Liver (tissue), 9 donors: ENCODE data around the gene PSMG2. TPM values are rescaled to one million over a fixed set of nuclear protein-coding genes. Genes with fewer than 3 reads are reported as not detected.

Experiments used
- DNase-seq: peaks from one replicate; pipeline ENCODE4 v3.0.0-alpha.2; 2017; ENCODE audit warnings: low spot score
- H3K27ac ChIP-seq, 2 donors: one replicate each; pipeline ENCODE4 v1.7.0; 2013; ENCODE audit warnings: inconsistent platforms in 2 of 2, low read length in 2 of 2, control low read depth in 1 of 2, low read depth in 1 of 2, mild to moderate bottlenecking in 1 of 2
- H3K27me3 ChIP-seq, 4 donors: one replicate each; pipeline versions ENCODE4 v1.6.1 to v1.7.0; 2013; ENCODE audit warnings: low read length in 3 of 4, inconsistent platforms in 1 of 4, mild to moderate bottlenecking in 1 of 4, moderate library complexity in 1 of 4; ENCODE audit not compliant: control insufficient read depth in 4 of 4, insufficient read depth in 4 of 4
- H3K36me3 ChIP-seq, 4 donors: one replicate each; pipeline versions ENCODE4 v1.6.1 to v1.7.0; 2013; ENCODE audit warnings: low read length in 3 of 4, mild to moderate bottlenecking in 3 of 4, low read depth in 1 of 4, moderate library complexity in 1 of 4; ENCODE audit not compliant: control insufficient read depth in 4 of 4, insufficient read depth in 3 of 4
- H3K4me1 ChIP-seq, 4 donors: one replicate each; pipeline versions ENCODE4 v1.6.1 to v1.7.0; 2013; ENCODE audit warnings: low read length in 3 of 4, mild to moderate bottlenecking in 3 of 4, moderate library complexity in 1 of 4; ENCODE audit not compliant: control insufficient read depth in 4 of 4, insufficient read depth in 4 of 4
- H3K4me3 ChIP-seq, 3 donors: one replicate each; pipeline versions ENCODE4 v1.6.1 to v1.7.0; 2013; ENCODE audit warnings: low read length in 3 of 3, control low read depth in 1 of 3, low read depth in 1 of 3, mild to moderate bottlenecking in 1 of 3
- H3K9ac ChIP-seq, 2 donors: one replicate each; pipeline ENCODE4 v1.7.0; 2013; ENCODE audit warnings: low read length in 2 of 2, mild to moderate bottlenecking in 2 of 2, moderate library complexity in 2 of 2, control low read depth in 1 of 2, low read depth in 1 of 2
- H3K9me3 ChIP-seq, 4 donors: one replicate each; pipeline versions ENCODE4 v1.6.1 to v1.7.0; 2013; ENCODE audit warnings: low read length in 3 of 4; ENCODE audit not compliant: control insufficient read depth in 4 of 4
- FOXA1 ChIP-seq: IDR thresholded peaks from 2 replicates; pipeline ENCODE4 v1.6.1; 2016; ENCODE audit warnings: antibody characterized with exemption
- FOXA2 ChIP-seq: IDR thresholded peaks from 2 replicates; pipeline ENCODE4 v1.6.1; 2016; ENCODE audit warnings: antibody characterized with exemption
- HNF4A ChIP-seq, 2 donors: conservative IDR thresholded peaks; 2 replicates each; pipeline ENCODE4 v1.6.1; 2016; ENCODE audit warnings: antibody characterized with exemption in 2 of 2, mild to moderate bottlenecking in 2 of 2
- HNF4G ChIP-seq: IDR thresholded peaks from 2 replicates; pipeline ENCODE4 v1.6.1; 2016; ENCODE audit warnings: antibody characterized with exemption
- JUND ChIP-seq, 2 donors: IDR thresholded peaks; 2 replicates each; pipeline ENCODE4 v1.6.1; 2016; ENCODE audit warnings: antibody characterized with exemption in 2 of 2
- NR2F2 ChIP-seq: IDR thresholded peaks from 2 replicates; pipeline ENCODE4 v1.6.1; 2016; ENCODE audit warnings: antibody characterized with exemption
- RAD21 ChIP-seq, 2 donors: IDR thresholded peaks; 2 replicates each; pipeline ENCODE4 v1.6.1; 2016; ENCODE audit warnings: antibody characterized with exemption in 2 of 2, mild to moderate bottlenecking in 2 of 2
- SP1 ChIP-seq: IDR thresholded peaks from 2 replicates; pipeline ENCODE4 v1.6.1; 2018; ENCODE audit warnings: antibody characterized with exemption, mild to moderate bottlenecking
- TAF1 ChIP-seq: conservative IDR thresholded peaks from 2 replicates; pipeline ENCODE4 v1.6.1; 2016; ENCODE audit warnings: antibody characterized with exemption, mild to moderate bottlenecking
- WGBS: extraction: QIAGEN DNeasy Blood & Tissue Kit; methylation state at CpG from one replicate; pipeline ENCODE4 v1.1.7; 2013; 5-methylcytosine and 5-hydroxymethylcytosine counted together
- polyA plus RNA-seq, 2 donors: library from polyadenylated mRNA; stranded (reverse) in 1 of 2; unstranded in 1 of 2; fragments of 200-250 nt in 1 of 2; fragments of >200 nt in 1 of 2; fragmentation: Nextera tagmentation in 1 of 2; extraction: Ambion mirVana in 1 of 2; gene quantifications; one replicate each; pipeline versions ENCODE4 v1.2.1 to v1.2.3, GENCODE V29; 2013 to 2015
- total RNA-seq, 2 donors: library from RNA; depleted of rRNA; stranded (reverse); fragments of >200 nt; gene quantifications; one replicate each; pipeline ENCODE4 v1.2.3, GENCODE V29; 2014
- TF ChIP-seq, protein P1 (sequence below): IDR thresholded peaks from 2 replicates; pipeline ENCODE4 v1.6.1; 2016; ENCODE audit warnings: antibody characterized with exemption
- TF ChIP-seq, protein P2 (sequence below): IDR thresholded peaks from 2 replicates; pipeline ENCODE4 v1.6.1; 2016; ENCODE audit warnings: antibody characterized with exemption, mild to moderate bottlenecking
- TF ChIP-seq, protein P3 (sequence below): fragments of 150-350 bp; IDR thresholded peaks from 2 replicates; pipeline ENCODE4 v1.5.1; 2017; ENCODE audit warnings: improper control_type of control experiment, low read depth, low read length; ENCODE audit not compliant: missing input control
- TF ChIP-seq, protein P4 (sequence below): IDR thresholded peaks from 2 replicates; pipeline ENCODE4 v1.6.1; 2016; ENCODE audit warnings: antibody characterized with exemption
- donor health status: healthy.
- donor health status: healthy.
- donor health status: healthy.
- donor health status: healthy.
- donor health status: healthy.

The PSMG2 gene
- total and polyA plus RNA-seq, 4 donors = 24.2 to 48.0 (median 36.6) TPM

DNA sequence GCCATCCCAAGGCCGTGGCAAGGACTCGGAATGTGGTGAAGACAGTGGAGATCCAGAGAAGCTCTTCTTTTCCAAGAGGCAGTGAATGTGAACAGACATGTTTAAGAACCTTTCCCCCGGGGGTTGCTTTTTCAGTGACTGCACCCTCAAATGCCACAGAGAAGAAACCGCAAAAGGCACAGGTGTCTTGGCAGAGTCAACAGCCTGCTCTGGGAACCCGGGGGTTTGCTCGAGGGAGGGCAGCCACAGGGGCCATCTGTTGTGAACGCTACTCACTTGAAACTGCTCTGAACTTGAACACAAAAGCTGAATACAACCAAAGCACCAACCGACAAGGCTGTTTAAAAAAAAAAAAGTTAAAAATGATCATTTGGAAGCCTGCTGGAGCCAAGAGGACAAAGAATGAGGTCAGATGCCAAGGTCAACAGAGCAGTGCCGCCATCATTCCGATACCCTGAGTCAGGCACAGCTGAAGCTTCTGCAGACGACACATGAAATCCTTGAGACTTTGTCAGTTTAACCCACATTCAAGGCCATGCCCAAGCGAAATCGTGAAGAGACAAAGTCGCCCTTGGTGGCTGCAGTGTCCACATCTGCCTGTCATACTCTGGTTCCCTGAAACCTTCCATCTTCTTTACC, 47.4 kb downstream of the PSMG2 start (continued):
- TF ChIP-seq, protein P1, sequence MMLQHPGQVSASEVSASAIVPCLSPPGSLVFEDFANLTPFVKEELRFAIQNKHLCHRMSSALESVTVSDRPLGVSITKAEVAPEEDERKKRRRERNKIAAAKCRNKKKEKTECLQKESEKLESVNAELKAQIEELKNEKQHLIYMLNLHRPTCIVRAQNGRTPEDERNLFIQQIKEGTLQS = no peak

DNA sequence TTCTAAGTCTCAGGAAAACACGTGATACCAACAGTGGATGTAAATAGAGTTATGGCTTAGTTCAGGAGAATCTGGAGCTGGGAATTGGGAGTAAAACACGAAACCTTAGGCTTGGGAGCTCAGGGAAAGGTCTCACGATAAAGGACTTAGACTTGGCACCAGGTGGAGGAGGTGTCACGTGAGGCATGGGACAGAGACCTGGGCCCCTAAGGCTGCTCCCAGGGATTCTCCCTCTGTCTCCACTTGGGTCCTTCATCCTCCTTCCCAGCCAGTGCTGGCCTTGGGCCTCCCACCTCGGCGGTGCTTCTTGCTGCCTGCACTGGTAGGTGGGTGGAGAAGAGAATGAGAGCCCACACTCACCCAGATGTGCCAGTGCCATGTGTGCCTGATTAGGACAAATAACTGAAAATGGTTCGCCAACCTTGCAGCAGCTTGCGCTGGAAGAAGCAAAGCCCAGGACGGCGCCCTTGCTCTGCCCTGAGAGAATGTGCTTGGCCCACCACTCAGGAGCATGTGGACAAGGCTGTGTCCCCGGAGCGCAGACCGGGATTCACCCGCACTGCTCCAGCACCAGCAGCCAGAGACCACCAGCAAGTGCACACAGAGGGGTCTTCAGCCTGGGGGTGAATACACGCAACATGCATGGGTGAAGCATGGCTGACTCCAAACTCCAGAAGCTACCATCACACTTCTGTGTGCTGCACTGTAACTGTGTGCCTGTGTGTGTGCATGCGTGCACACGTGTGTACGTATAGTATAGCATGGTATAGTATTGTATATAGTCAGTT, 48.1 kb downstream of the PSMG2 start:
- H3K27me3 ChIP-seq = no peaks in the 10 kb centered on the region
- H3K27ac ChIP-seq = no peak overlapping the region
- no peak overlapping the region for H3K4me3 ChIP-seq
- H3K9me3 ChIP-seq = no peaks in the 10 kb centered on the region
- DNase-seq = no peak
- no peaks in the 10 kb centered on the region for H3K4me1 ChIP-seq
- TF ChIP-seq NR2F2 (no peak), RAD21 (IDR thresholded peaks at IDR 0.05) (no peak), HNF4G (no peak)
- TF ChIP-seq, protein P2, sequence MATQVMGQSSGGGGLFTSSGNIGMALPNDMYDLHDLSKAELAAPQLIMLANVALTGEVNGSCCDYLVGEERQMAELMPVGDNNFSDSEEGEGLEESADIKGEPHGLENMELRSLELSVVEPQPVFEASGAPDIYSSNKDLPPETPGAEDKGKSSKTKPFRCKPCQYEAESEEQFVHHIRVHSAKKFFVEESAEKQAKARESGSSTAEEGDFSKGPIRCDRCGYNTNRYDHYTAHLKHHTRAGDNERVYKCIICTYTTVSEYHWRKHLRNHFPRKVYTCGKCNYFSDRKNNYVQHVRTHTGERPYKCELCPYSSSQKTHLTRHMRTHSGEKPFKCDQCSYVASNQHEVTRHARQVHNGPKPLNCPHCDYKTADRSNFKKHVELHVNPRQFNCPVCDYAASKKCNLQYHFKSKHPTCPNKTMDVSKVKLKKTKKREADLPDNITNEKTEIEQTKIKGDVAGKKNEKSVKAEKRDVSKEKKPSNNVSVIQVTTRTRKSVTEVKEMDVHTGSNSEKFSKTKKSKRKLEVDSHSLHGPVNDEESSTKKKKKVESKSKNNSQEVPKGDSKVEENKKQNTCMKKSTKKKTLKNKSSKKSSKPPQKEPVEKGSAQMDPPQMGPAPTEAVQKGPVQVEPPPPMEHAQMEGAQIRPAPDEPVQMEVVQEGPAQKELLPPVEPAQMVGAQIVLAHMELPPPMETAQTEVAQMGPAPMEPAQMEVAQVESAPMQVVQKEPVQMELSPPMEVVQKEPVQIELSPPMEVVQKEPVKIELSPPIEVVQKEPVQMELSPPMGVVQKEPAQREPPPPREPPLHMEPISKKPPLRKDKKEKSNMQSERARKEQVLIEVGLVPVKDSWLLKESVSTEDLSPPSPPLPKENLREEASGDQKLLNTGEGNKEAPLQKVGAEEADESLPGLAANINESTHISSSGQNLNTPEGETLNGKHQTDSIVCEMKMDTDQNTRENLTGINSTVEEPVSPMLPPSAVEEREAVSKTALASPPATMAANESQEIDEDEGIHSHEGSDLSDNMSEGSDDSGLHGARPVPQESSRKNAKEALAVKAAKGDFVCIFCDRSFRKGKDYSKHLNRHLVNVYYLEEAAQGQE = no peak
- H3K9ac ChIP-seq = no peak overlapping the region
- H3K36me3 ChIP-seq = no peaks in the 10 kb centered on the region
- WGBS = 94% methylated on average over 18 of the region's 18 CpGs

DNA sequence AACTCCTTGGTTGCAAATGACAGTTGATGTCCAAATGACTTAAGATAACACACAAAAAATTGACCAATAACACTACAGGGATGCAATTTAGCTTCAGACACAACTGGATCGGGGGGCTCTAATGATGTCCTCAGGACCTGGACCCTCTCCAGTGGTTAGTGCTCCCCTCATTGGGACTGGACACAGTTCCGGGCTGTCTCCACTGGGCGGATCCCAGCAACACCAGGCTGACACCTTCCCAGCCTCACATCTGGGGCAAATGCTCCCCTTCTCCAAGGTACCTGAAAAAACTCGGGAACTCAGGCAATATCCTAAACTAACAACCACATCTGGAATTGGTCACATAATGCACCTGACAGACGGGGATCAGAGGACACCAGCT, 48.7 kb downstream of the PSMG2 start:
- no peaks in the 10 kb centered on the region for H3K36me3 ChIP-seq
- H3K9me3 ChIP-seq = no peaks in the 10 kb centered on the region
- TF ChIP-seq, protein P3, sequence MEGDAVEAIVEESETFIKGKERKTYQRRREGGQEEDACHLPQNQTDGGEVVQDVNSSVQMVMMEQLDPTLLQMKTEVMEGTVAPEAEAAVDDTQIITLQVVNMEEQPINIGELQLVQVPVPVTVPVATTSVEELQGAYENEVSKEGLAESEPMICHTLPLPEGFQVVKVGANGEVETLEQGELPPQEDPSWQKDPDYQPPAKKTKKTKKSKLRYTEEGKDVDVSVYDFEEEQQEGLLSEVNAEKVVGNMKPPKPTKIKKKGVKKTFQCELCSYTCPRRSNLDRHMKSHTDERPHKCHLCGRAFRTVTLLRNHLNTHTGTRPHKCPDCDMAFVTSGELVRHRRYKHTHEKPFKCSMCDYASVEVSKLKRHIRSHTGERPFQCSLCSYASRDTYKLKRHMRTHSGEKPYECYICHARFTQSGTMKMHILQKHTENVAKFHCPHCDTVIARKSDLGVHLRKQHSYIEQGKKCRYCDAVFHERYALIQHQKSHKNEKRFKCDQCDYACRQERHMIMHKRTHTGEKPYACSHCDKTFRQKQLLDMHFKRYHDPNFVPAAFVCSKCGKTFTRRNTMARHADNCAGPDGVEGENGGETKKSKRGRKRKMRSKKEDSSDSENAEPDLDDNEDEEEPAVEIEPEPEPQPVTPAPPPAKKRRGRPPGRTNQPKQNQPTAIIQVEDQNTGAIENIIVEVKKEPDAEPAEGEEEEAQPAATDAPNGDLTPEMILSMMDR = no peak
- TF ChIP-seq HNF4A (conservative IDR thresholded peaks at IDR 0.05) = no peak
- no peak for TF ChIP-seq JUND (IDR thresholded peaks at IDR 0.05)
- no peak for TF ChIP-seq FOXA2
- TF ChIP-seq NR2F2 = no peak
- TF ChIP-seq, protein P4, sequence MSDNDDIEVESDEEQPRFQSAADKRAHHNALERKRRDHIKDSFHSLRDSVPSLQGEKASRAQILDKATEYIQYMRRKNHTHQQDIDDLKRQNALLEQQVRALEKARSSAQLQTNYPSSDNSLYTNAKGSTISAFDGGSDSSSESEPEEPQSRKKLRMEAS = no peak
- TF ChIP-seq, protein P2 = no peak
- TF ChIP-seq SP1 = no peak
- no peak for TF ChIP-seq FOXA1
- TF ChIP-seq TAF1 = no peak
- no peak overlapping the region for H3K27ac ChIP-seq
- no peak overlapping the region for H3K4me3 ChIP-seq
- H3K9ac ChIP-seq = no peak overlapping the region
- DNase-seq = no peak
- no peaks in the 10 kb centered on the region for H3K4me1 ChIP-seq
- 86% methylated on average over 5 of the region's 5 CpGs for WGBS
- H3K27me3 ChIP-seq = no peaks in the 10 kb centered on the region
